SK-N-SH treated with all-trans-retinoic acid at 6 μM for 48 hours (cell line): ENCODE results near the gene RIN3.

Experiments used
- ATAC-seq: fragments of 200-7000 bp; cut with Tn5 transposase; 3 replicates; pipeline ENCODE4 v1.9.1; 2020; ENCODE audit warnings: mild to moderate bottlenecking, moderate library complexity
- ARNTL ChIP-seq: fragments of 450-650 bp; formaldehyde crosslinking; IDR thresholded peaks from 2 replicates; pipeline ENCODE4 v1.5.0; 2020; ENCODE audit warnings: low read depth, mild to moderate bottlenecking, moderate library complexity, borderline replicate concordance
- CREB5 ChIP-seq: fragments of 250-450 bp; sonication (Bioruptor Pico); IDR thresholded peaks from 2 replicates; pipeline ENCODE4 v1.5.1; 2020; ENCODE audit warnings: low read depth, mild to moderate bottlenecking, moderate library complexity
- CSDC2 ChIP-seq: fragments of 250-450 bp; sonication (Bioruptor Pico); IDR thresholded peaks from 2 replicates; pipeline ENCODE4 v1.5.0; 2020; ENCODE audit warnings: mild to moderate bottlenecking, moderate library complexity
- CSRNP3 ChIP-seq: fragments of 250-450 bp; sonication (Bioruptor Pico); IDR thresholded peaks from 2 replicates; pipeline ENCODE4 v1.5.1; 2021; ENCODE audit warnings: mild to moderate bottlenecking, moderate library complexity
- ESRRG ChIP-seq: fragments of 250-450 bp; sonication (Bioruptor Pico); IDR thresholded peaks from 2 replicates; pipeline ENCODE4 v1.6.1; 2021; ENCODE audit warnings: mild to moderate bottlenecking
- GLIS3 ChIP-seq: fragments of 250-450 bp; sonication (Bioruptor Pico); IDR thresholded peaks from 2 replicates; pipeline ENCODE4 v1.5.0; 2020; ENCODE audit warnings: mild to moderate bottlenecking, moderate library complexity
- ISL1 ChIP-seq: fragments of 250-450 bp; sonication (Bioruptor Pico); IDR thresholded peaks from 2 replicates; pipeline ENCODE4 v2.1.2; 2022; ENCODE audit warnings: mild to moderate bottlenecking, moderate library complexity
- OSR1 ChIP-seq: fragments of 250-450 bp; sonication (Bioruptor Pico); IDR thresholded peaks from 2 replicates; pipeline ENCODE4 v1.8.0; 2022; ENCODE audit warnings: moderate library complexity, mild to moderate bottlenecking, inconsistent platforms
- PATZ1 ChIP-seq: fragments of 250-450 bp; sonication (Bioruptor Pico); IDR thresholded peaks from 2 replicates; pipeline ENCODE4 v1.8.0; 2020; ENCODE audit warnings: mild to moderate bottlenecking, moderate library complexity, borderline replicate concordance
- POU6F1 ChIP-seq: fragments of 250-450 bp; sonication (Bioruptor Pico); IDR thresholded peaks from 2 replicates; pipeline ENCODE4 v1.8.0; 2021; ENCODE audit warnings: low read depth, mild to moderate bottlenecking, moderate library complexity, borderline replicate concordance
- PPARA ChIP-seq: fragments of 250-450 bp; sonication (Bioruptor Pico); IDR thresholded peaks from 2 replicates; pipeline ENCODE4 v1.5.0; 2020; ENCODE audit warnings: mild to moderate bottlenecking, borderline replicate concordance
- RARB ChIP-seq: fragments of 250-450 bp; sonication (Bioruptor Pico); IDR thresholded peaks from 2 replicates; pipeline ENCODE4 v1.8.0; 2021; ENCODE audit warnings: mild to moderate bottlenecking, moderate library complexity
- SNAI2 ChIP-seq: fragments of 250-450 bp; sonication (Bioruptor Pico); IDR thresholded peaks from 2 replicates; pipeline ENCODE4 v1.5.0; 2020; ENCODE audit warnings: mild to moderate bottlenecking, moderate library complexity
- TCF4 ChIP-seq: fragments of 250-450 bp; sonication (Bioruptor Pico); IDR thresholded peaks from 2 replicates; pipeline ENCODE4 v1.8.0; 2021; ENCODE audit warnings: mild to moderate bottlenecking, moderate library complexity, borderline replicate concordance
- TOX ChIP-seq: fragments of 250-450 bp; sonication (Bioruptor Pico); IDR thresholded peaks from 2 replicates; pipeline ENCODE4 v1.8.0; 2021; ENCODE audit warnings: mild to moderate bottlenecking, moderate library complexity, borderline replicate concordance
- TSHZ2 ChIP-seq: fragments of 250-450 bp; sonication (Bioruptor Pico); IDR thresholded peaks from 2 replicates; pipeline ENCODE4 v1.5.0; 2020; ENCODE audit warnings: mild to moderate bottlenecking, moderate library complexity
- ZC3H10 ChIP-seq: fragments of 250-450 bp; sonication (Bioruptor Pico); IDR thresholded peaks from 2 replicates; pipeline ENCODE4 v1.5.1; 2021; ENCODE audit warnings: mild to moderate bottlenecking, moderate library complexity
- ZFP3 ChIP-seq: fragments of 250-450 bp; sonication (Bioruptor Pico); IDR thresholded peaks from 2 replicates; pipeline ENCODE4 v1.5.0; 2020; ENCODE audit warnings: mild to moderate bottlenecking, moderate library complexity
- ZFP30 ChIP-seq: fragments of 450-650 bp; formaldehyde crosslinking; IDR thresholded peaks from 2 replicates; pipeline ENCODE4 v1.5.0; 2022; ENCODE audit warnings: mild to moderate bottlenecking, moderate library complexity
- ZNF565 ChIP-seq: fragments of 450-650 bp; formaldehyde crosslinking; conservative IDR thresholded peaks from 2 replicates; pipeline ENCODE4 v1.5.0; 2020; ENCODE audit warnings: low read depth, mild to moderate bottlenecking, moderate library complexity
- ZNF70 ChIP-seq: fragments of 450-650 bp; formaldehyde crosslinking; IDR thresholded peaks from 2 replicates; pipeline ENCODE4 v1.5.0; 2020; ENCODE audit warnings: mild to moderate bottlenecking, moderate library complexity
- ZNF8 ChIP-seq: fragments of 450-650 bp; formaldehyde crosslinking; IDR thresholded peaks from 2 replicates; pipeline ENCODE4 v1.5.0; 2020; ENCODE audit warnings: mild to moderate bottlenecking, moderate library complexity

The RIN3 gene

GRCh38 chr14:92512807-92513203 is 776 bp upstream of the RIN3 start:
- TF ChIP-seq ARNTL (CRISPR knock-in tag) (no peak), GLIS3 (no peak), OSR1 (CRISPR knock-in tag) (no peak), TOX (CRISPR knock-in tag) (no peak)
- no peak for ATAC-seq

- ATAC-seq, result peak; percentile 43
- TF ChIP-seq ZNF565 (CRISPR knock-in tag) (no peak), ARNTL (CRISPR knock-in tag) (no peak), ZFP30 (CRISPR knock-in tag) (no peak), CSRNP3 (CRISPR knock-in tag) (no peak), GLIS3 (no peak), PATZ1 (CRISPR knock-in tag) (no peak), CSDC2 (no peak)
- TF ChIP-seq, all 23 proteins: peak for 0
Measured at GRCh38 chr14:92513966-92514843, 624 bp downstream of the RIN3 start.

GRCh38 chr14:92514844-92515514 is 1.4 kb downstream of the RIN3 start:
- peak; percentile 7 for ATAC-seq
- no peak for TF ChIP-seq GLIS3
- no peak for TF ChIP-seq TOX (CRISPR knock-in tag)
- no peak for TF ChIP-seq ZC3H10 (CRISPR knock-in tag)
- TF ChIP-seq ZNF8 (CRISPR knock-in tag), result no peak
- no peak for TF ChIP-seq ARNTL (CRISPR knock-in tag)
- TF ChIP-seq ISL1, result no peak
- TF ChIP-seq CREB5, result no peak
- no peak for TF ChIP-seq ZFP3 (CRISPR knock-in tag)
- no peak for TF ChIP-seq ESRRG (CRISPR knock-in tag)
- TF ChIP-seq ZNF70 (CRISPR knock-in tag), result no peak
- no peak for TF ChIP-seq TCF4 (CRISPR knock-in tag)
- no peak for TF ChIP-seq CSDC2
- no peak for TF ChIP-seq RARB
- TF ChIP-seq PPARA (CRISPR knock-in tag), result no peak
- TF ChIP-seq SNAI2 (CRISPR knock-in tag), result no peak
- TF ChIP-seq POU6F1 (CRISPR knock-in tag), result no peak
- no peak for TF ChIP-seq ZNF565 (CRISPR knock-in tag)
- TF ChIP-seq ZFP30 (CRISPR knock-in tag), result no peak
- TF ChIP-seq CSRNP3 (CRISPR knock-in tag), result no peak
- no peak for TF ChIP-seq TSHZ2
